Ovary (tissue), 3 donors: ENCODE data around the gene MSI2.

Experiments
- CTCF ChIP-seq, 3 donors: fragments of 450-650 bp in 2 of 3; fragments of 200-600 bp in 1 of 3; IDR thresholded peaks; one replicate each; pipeline versions ENCODE4 v1.5.1 to v1.8.0; 2016 to 2022; ENCODE audit warnings: antibody characterized with exemption in 3 of 3, mild to moderate bottlenecking in 1 of 3
- POLR2A ChIP-seq: fragments of 450-650 bp; IDR thresholded peaks from one replicate; pipeline ENCODE4 v1.6.1; 2017; ENCODE audit warnings: antibody characterized with exemption, mild to moderate bottlenecking, moderate library complexity
- donor health status: DM: no; HTN: no; CAD: no.

DNA sequence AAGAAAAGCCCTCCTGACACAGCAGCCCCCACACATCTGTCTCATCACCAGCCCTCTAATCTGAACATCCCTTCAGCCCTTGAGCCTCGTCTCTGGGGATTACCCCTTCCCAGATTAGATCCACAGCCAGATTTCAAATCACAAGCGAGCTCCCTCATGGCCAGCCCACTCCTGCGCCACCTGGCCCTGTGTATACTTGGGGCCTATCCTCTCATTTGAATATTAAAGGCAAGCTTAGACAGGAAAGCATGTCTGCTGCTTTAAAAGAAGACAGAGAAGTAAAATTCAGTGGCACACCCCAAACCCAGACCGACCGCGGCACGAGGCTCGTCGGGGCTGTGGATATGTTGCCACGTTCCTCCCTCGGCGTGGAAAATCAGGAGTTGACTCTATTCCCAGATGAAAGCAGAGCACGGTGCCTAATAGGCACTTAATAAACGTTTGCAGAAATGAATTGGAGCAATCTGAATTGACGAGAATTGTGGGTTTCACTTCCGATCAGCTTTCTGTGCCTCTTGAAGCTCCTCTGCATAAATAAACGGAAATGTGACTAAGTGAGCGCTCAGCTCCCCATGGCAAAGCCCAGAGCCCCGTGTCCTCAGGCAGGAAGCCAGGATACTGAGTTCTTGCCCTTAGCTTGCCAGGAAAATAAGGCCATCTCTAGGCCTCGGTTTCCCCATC, 380.8 kb downstream of the MSI2 start:
- TF ChIP-seq CTCF (IDR thresholded peaks at IDR 0.05), result no peak
- TF ChIP-seq POLR2A, result no peak
